A673 (cell line): Measurements from ENCODE around the gene IFT52.

Experiments used
- EZH2 ChIP-seq: fragments of 200-600 bp; sonication (generic); IDR thresholded peaks from 2 replicates; pipeline ENCODE4 v1.6.1; 2017; ENCODE audit warnings: borderline replicate concordance, low read depth, mild to moderate bottlenecking, mixed read lengths, antibody characterized with exemption, low read length; ENCODE audit not compliant: poor library complexity, severe bottlenecking
- TF ChIP-seq, protein P1 (sequence below): fragments of 300-800, 200-600 bp; sonication (generic); conservative IDR thresholded peaks from 2 replicates; pipeline ENCODE4 v1.5.1; 2017; ENCODE audit warnings: low read depth, mild to moderate bottlenecking, antibody characterized with exemption, low read length, moderate library complexity, mixed read lengths

DNA sequence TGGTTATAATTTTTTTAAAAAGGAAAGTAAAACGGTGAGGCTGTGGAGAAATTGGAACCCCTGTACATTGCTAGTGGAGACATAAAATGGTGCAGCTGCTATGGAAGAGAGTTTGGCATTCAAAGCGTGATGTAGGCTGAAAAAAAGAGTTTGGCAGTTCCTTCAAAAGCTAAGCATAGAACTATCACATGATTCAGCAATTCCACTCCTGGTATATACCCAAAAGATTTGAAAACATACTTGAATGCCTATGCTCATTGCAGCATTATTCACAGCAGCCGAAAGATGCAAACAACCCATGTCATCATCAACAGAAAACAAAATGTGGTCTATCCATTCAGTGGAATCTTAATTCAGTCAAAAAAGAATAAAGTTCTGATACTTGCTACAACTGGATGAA, 36.4 kb upstream of the IFT52 start:
- TF ChIP-seq, protein P1, sequence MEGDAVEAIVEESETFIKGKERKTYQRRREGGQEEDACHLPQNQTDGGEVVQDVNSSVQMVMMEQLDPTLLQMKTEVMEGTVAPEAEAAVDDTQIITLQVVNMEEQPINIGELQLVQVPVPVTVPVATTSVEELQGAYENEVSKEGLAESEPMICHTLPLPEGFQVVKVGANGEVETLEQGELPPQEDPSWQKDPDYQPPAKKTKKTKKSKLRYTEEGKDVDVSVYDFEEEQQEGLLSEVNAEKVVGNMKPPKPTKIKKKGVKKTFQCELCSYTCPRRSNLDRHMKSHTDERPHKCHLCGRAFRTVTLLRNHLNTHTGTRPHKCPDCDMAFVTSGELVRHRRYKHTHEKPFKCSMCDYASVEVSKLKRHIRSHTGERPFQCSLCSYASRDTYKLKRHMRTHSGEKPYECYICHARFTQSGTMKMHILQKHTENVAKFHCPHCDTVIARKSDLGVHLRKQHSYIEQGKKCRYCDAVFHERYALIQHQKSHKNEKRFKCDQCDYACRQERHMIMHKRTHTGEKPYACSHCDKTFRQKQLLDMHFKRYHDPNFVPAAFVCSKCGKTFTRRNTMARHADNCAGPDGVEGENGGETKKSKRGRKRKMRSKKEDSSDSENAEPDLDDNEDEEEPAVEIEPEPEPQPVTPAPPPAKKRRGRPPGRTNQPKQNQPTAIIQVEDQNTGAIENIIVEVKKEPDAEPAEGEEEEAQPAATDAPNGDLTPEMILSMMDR, result no peak
- no peak for TF ChIP-seq EZH2
